HepG2 (cell line): Measurements from ENCODE around the gene PPP2R5C. TPM values are rescaled to one million over a fixed set of nuclear protein-coding genes. Genes with fewer than 3 reads are reported as not detected.

Experiments used
- FOSL2 ChIP-seq: sonication (generic); formaldehyde crosslinking; IDR thresholded peaks from 2 replicates; pipeline ENCODE4 v1.4.0; 2020; ENCODE audit warnings: missing genetic modification reagents
- GATAD1 ChIP-seq: IDR thresholded peaks from 2 replicates; pipeline ENCODE4 v1.6.1; 2016; ENCODE audit warnings: missing genetic modification reagents, missing compliant biosample characterization
- MED13 ChIP-seq: sonication (generic); formaldehyde crosslinking; IDR thresholded peaks from 2 replicates; pipeline ENCODE4 v1.5.0; 2020; ENCODE audit warnings: missing genetic modification reagents
- MTA1 ChIP-seq: sonication (generic); formaldehyde crosslinking; IDR thresholded peaks from 2 replicates; pipeline ENCODE4 v1.4.0; 2020; ENCODE audit warnings: missing genetic modification reagents, mild to moderate bottlenecking, borderline replicate concordance
- ZNF264 ChIP-seq: sonication (generic); formaldehyde crosslinking; IDR thresholded peaks from 2 replicates; pipeline ENCODE4 v1.4.0; 2020; ENCODE audit warnings: missing genetic modification reagents
- ZNF484 ChIP-seq: sonication (generic); formaldehyde crosslinking; IDR thresholded peaks from 2 replicates; pipeline ENCODE4 v1.5.1; 2020; ENCODE audit warnings: mild to moderate bottlenecking, low read depth, missing genetic modification reagents, borderline replicate concordance
- ZNF878 ChIP-seq: sonication (generic); formaldehyde crosslinking; IDR thresholded peaks from 2 replicates; pipeline ENCODE4 v1.8.1; 2023; ENCODE audit warnings: mild to moderate bottlenecking, missing genetic modification reagents, moderate library complexity
- ZSCAN20 ChIP-seq: sonication (generic); formaldehyde crosslinking; IDR thresholded peaks from 2 replicates; pipeline ENCODE4 v1.4.0; 2020; ENCODE audit warnings: missing genetic modification reagents, mild to moderate bottlenecking, borderline replicate concordance
- polyA plus RNA-seq, 8 experiments: library from polyadenylated mRNA; depleted of rRNA in 3 of 8; stranded (reverse) in 7 of 8; unstranded in 1 of 8; fragments of >200 nt; fragmentation: Illumina TruSeq in 4 of 8; extraction: Trizol in 4 of 8; gene quantifications; 2 replicates each; pipeline versions ENCODE4 v1.2.1 to v1.2.3, GENCODE V29; 2011 to 2016; ENCODE audit warnings: low read depth in 4 of 8, missing spikeins in 1 of 8, mixed read lengths in 1 of 8; ENCODE audit not compliant: insufficient read depth in 1 of 8
- total RNA-seq, 5 experiments: library from RNA; depleted of rRNA; stranded (reverse); fragments of >200 nt; fragmentation: Illumina TruSeq; extraction: Trizol; gene quantifications; 2 replicates each; pipeline ENCODE4 v1.2.3, GENCODE V29; 2016; ENCODE audit warnings: low read depth in 1 of 5
- TF ChIP-seq, protein P1 (sequence below): fragments of 450-650 bp; IDR thresholded peaks from 2 replicates; pipeline ENCODE4 v1.6.1; 2016
- TF ChIP-seq, protein P2 (sequence below): sonication (generic); formaldehyde crosslinking; IDR thresholded peaks from 2 replicates; pipeline ENCODE4 v1.4.0; 2020; ENCODE audit warnings: missing genetic modification reagents
- TF ChIP-seq, protein P3 (sequence below): sonication (generic); formaldehyde crosslinking; IDR thresholded peaks from 2 replicates; pipeline ENCODE4 v1.4.0; 2020; ENCODE audit warnings: missing genetic modification reagents
- TF ChIP-seq, protein P4 (sequence below): IDR thresholded peaks from 2 replicates; pipeline ENCODE4 v1.6.1; 2016; ENCODE audit warnings: mild to moderate bottlenecking, missing biosample characterization, missing genetic modification reagents
- TF ChIP-seq, protein P5 (sequence below): sonication (generic); formaldehyde crosslinking; IDR thresholded peaks from 2 replicates; pipeline ENCODE4 v1.4.0; 2020; ENCODE audit warnings: mild to moderate bottlenecking, low read depth, missing genetic modification reagents

PPP2R5C gene
- total and polyA plus RNA-seq, 2 of the 13 experiments (the other 11 are each of a cell fraction or from before 2014, with no cell fraction given): 74.3 to 78.5 TPM

DNA sequence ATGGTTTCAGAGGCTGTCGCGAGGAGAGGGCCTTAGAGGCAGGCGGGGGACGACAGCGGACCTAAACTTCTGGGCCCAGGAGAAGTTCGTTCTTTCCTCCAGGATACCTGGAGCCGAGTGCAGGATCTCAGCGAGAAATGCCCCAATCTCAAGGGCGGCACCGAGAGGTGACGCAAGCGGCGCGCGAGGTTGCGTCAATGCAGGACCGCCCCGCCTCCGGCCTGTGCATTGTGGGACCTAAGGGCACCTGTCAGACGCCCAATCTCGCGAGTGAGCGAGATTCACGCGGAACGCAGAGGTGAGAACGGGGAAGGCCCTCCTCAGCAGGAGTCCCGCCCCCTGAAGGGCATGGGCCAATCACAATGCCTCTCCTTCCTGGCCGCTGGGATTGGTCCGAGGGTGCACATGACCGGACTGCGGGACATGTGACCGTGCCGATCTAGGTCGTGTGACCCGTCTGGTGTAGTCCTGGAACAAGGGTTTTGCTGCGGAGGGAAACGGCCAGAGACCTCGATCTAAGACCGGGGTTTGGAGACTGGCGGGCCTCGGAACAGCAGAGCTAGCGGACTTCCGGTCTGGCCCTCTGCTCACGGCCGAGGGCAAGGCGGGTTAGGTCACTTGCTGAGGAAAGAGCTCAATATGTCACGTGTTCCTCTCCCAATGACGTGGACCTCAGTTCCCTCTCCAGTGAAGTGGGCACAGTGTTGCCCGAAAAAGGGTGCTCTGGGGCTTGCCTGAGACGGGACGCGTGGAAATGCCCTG, 186.6 kb downstream of the PPP2R5C start (continued):
- TF ChIP-seq, protein P1, sequence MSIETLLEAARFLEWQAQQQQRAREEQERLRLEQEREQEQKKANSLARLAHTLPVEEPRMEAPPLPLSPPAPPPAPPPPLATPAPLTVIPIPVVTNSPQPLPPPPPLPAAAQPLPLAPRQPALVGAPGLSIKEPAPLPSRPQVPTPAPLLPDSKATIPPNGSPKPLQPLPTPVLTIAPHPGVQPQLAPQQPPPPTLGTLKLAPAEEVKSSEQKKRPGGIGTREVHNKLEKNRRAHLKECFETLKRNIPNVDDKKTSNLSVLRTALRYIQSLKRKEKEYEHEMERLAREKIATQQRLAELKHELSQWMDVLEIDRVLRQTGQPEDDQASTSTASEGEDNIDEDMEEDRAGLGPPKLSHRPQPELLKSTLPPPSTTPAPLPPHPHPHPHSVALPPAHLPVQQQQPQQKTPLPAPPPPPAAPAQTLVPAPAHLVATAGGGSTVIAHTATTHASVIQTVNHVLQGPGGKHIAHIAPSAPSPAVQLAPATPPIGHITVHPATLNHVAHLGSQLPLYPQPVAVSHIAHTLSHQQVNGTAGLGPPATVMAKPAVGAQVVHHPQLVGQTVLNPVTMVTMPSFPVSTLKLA: peak; percentile 92
- TF ChIP-seq ZNF484 (CRISPR knock-in tag): no peak
- peak; percentile 52; the same call in 1 of the 2 replicates for TF ChIP-seq MTA1 (CRISPR knock-in tag)
- 0 out of 2 replicates have a peak, but pooled peaks have one; percentile 31 for TF ChIP-seq MED13 (CRISPR knock-in tag)
- TF ChIP-seq, protein P2, sequence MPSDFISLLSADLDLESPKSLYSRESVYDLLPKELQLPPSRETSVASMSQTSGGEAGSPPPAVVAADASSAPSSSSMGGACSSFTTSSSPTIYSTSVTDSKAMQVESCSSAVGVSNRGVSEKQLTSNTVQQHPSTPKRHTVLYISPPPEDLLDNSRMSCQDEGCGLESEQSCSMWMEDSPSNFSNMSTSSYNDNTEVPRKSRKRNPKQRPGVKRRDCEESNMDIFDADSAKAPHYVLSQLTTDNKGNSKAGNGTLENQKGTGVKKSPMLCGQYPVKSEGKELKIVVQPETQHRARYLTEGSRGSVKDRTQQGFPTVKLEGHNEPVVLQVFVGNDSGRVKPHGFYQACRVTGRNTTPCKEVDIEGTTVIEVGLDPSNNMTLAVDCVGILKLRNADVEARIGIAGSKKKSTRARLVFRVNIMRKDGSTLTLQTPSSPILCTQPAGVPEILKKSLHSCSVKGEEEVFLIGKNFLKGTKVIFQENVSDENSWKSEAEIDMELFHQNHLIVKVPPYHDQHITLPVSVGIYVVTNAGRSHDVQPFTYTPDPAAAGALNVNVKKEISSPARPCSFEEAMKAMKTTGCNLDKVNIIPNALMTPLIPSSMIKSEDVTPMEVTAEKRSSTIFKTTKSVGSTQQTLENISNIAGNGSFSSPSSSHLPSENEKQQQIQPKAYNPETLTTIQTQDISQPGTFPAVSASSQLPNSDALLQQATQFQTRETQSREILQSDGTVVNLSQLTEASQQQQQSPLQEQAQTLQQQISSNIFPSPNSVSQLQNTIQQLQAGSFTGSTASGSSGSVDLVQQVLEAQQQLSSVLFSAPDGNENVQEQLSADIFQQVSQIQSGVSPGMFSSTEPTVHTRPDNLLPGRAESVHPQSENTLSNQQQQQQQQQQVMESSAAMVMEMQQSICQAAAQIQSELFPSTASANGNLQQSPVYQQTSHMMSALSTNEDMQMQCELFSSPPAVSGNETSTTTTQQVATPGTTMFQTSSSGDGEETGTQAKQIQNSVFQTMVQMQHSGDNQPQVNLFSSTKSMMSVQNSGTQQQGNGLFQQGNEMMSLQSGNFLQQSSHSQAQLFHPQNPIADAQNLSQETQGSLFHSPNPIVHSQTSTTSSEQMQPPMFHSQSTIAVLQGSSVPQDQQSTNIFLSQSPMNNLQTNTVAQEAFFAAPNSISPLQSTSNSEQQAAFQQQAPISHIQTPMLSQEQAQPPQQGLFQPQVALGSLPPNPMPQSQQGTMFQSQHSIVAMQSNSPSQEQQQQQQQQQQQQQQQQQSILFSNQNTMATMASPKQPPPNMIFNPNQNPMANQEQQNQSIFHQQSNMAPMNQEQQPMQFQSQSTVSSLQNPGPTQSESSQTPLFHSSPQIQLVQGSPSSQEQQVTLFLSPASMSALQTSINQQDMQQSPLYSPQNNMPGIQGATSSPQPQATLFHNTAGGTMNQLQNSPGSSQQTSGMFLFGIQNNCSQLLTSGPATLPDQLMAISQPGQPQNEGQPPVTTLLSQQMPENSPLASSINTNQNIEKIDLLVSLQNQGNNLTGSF: no peak
- TF ChIP-seq, protein P3, sequence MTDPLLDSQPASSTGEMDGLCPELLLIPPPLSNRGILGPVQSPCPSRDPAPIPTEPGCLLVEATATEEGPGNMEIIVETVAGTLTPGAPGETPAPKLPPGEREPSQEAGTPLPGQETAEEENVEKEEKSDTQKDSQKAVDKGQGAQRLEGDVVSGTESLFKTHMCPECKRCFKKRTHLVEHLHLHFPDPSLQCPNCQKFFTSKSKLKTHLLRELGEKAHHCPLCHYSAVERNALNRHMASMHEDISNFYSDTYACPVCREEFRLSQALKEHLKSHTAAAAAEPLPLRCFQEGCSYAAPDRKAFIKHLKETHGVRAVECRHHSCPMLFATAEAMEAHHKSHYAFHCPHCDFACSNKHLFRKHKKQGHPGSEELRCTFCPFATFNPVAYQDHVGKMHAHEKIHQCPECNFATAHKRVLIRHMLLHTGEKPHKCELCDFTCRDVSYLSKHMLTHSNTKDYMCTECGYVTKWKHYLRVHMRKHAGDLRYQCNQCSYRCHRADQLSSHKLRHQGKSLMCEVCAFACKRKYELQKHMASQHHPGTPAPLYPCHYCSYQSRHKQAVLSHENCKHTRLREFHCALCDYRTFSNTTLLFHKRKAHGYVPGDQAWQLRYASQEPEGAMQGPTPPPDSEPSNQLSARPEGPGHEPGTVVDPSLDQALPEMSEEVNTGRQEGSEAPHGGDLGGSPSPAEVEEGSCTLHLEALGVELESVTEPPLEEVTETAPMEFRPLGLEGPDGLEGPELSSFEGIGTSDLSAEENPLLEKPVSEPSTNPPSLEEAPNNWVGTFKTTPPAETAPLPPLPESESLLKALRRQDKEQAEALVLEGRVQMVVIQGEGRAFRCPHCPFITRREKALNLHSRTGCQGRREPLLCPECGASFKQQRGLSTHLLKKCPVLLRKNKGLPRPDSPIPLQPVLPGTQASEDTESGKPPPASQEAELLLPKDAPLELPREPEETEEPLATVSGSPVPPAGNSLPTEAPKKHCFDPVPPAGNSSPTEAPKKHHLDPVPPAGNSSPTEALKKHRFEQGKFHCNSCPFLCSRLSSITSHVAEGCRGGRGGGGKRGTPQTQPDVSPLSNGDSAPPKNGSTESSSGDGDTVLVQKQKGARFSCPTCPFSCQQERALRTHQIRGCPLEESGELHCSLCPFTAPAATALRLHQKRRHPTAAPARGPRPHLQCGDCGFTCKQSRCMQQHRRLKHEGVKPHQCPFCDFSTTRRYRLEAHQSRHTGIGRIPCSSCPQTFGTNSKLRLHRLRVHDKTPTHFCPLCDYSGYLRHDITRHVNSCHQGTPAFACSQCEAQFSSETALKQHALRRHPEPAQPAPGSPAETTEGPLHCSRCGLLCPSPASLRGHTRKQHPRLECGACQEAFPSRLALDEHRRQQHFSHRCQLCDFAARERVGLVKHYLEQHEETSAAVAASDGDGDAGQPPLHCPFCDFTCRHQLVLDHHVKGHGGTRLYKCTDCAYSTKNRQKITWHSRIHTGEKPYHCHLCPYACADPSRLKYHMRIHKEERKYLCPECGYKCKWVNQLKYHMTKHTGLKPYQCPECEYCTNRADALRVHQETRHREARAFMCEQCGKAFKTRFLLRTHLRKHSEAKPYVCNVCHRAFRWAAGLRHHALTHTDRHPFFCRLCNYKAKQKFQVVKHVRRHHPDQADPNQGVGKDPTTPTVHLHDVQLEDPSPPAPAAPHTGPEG: peak; percentile 71; the same call in 1 of the 2 replicates
- TF ChIP-seq, protein P4, sequence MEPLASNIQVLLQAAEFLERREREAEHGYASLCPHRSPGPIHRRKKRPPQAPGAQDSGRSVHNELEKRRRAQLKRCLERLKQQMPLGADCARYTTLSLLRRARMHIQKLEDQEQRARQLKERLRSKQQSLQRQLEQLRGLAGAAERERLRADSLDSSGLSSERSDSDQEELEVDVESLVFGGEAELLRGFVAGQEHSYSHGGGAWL (CRISPR knock-in tag): peak; percentile 58; the same call in 1 of the 2 replicates
- TF ChIP-seq ZNF264: peak; percentile 59; the same call in 1 of the 2 replicates
- peak; percentile 65 for TF ChIP-seq FOSL2 (CRISPR knock-in tag)
- no peak for TF ChIP-seq ZNF878 (CRISPR knock-in tag)
- peak; percentile 99 for TF ChIP-seq GATAD1
- TF ChIP-seq ZSCAN20 (CRISPR knock-in tag): no peak; the same call in 1 of the 2 replicates
- TF ChIP-seq, protein P5, sequence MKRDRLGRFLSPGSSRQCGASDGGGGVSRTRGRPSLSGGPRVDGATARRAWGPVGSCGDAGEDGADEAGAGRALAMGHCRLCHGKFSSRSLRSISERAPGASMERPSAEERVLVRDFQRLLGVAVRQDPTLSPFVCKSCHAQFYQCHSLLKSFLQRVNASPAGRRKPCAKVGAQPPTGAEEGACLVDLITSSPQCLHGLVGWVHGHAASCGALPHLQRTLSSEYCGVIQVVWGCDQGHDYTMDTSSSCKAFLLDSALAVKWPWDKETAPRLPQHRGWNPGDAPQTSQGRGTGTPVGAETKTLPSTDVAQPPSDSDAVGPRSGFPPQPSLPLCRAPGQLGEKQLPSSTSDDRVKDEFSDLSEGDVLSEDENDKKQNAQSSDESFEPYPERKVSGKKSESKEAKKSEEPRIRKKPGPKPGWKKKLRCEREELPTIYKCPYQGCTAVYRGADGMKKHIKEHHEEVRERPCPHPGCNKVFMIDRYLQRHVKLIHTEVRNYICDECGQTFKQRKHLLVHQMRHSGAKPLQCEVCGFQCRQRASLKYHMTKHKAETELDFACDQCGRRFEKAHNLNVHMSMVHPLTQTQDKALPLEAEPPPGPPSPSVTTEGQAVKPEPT: no peak
